GM12864 (cell line): ENCODE data around the gene MFN2.
"Not testable (repeated sequence)": the region's sequence is repeated elsewhere in the genome, so short reads cannot be mapped to it uniquely, and the experiment has no call there.

ENCODE experiments used
- DNase-seq: peaks from one replicate; pipeline ENCODE4 v3.0.0-alpha.2; 2011; ENCODE audit warnings: low read depth
- H3K4me3 ChIP-seq: 2 replicates; pipeline ENCODE4 v1.5.1; 2011; ENCODE audit warnings: mild to moderate bottlenecking, low read depth, low read length, control low read depth
- TF ChIP-seq, protein P1 (sequence below): IDR thresholded peaks from 2 replicates; pipeline ENCODE4 v1.5.1; 2011; ENCODE audit warnings: low read depth, mild to moderate bottlenecking, moderate library complexity, low read length, control low read depth, inconsistent platforms; ENCODE audit errors: missing control alignments

MFN2 gene

DNA sequence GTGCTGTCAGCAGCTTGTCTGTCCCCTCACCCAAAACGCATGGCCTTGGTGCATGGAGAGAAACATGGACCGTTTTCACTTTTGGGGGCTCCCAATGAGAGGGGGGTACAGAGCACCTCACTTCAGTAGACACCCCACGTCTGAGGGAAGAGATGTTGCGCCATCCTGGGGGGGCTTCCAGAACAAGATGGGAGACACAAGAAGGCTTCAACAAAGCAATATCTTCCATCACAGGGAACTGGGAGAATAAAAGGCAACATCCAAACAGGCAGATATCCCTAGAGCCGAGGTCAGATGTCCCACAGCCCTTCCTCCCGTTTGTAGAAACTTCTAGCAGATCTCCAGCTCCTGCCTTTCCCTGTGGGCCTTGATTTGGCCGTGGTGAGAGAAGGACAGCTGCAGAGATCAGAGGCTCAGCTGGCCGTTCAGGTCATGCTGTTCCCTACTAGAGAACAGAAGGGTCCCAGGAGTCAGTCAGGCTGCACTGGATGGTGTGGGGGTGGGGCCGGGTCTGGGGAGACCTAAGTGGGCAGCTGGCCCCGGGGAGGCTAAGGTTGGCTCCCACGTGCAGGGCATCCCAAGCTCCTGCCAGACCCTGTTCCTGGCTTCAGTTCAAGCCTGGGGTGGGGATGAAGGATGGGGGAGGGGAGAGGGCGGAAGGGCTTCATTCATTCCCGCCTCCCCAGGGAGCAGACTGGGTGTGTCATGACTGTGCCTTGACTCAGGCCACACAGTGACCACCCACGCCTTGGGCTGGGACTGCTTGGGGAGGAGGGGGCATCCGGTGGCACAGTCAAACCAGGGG, 41.3 kb upstream of the MFN2 start:
- DNase-seq: no peak
- TF ChIP-seq, protein P1, sequence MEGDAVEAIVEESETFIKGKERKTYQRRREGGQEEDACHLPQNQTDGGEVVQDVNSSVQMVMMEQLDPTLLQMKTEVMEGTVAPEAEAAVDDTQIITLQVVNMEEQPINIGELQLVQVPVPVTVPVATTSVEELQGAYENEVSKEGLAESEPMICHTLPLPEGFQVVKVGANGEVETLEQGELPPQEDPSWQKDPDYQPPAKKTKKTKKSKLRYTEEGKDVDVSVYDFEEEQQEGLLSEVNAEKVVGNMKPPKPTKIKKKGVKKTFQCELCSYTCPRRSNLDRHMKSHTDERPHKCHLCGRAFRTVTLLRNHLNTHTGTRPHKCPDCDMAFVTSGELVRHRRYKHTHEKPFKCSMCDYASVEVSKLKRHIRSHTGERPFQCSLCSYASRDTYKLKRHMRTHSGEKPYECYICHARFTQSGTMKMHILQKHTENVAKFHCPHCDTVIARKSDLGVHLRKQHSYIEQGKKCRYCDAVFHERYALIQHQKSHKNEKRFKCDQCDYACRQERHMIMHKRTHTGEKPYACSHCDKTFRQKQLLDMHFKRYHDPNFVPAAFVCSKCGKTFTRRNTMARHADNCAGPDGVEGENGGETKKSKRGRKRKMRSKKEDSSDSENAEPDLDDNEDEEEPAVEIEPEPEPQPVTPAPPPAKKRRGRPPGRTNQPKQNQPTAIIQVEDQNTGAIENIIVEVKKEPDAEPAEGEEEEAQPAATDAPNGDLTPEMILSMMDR: no peak
- H3K4me3 ChIP-seq: no peak overlapping the region

DNA sequence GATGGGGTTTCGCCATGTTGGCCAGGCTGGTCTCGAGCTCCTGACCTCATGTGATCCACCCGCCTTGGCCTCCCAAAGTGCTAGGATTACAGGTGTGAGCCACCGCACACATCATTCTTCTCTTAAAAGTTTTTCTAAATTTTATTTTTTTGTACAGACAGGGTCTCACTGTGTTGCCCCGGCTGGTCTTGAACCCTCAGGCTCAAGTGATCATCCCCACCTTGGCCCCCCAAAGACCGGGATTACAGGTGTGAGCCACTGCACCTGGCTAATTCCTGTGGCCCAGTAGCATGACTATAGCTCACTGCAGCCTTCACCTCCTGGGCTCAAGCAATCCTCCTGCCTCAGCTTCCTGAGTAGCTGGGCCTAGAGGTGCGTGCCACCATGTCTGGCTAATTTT, 40.5 kb upstream of the MFN2 start:
- not testable (repeated sequence) for H3K4me3 ChIP-seq, DNase-seq

DNA sequence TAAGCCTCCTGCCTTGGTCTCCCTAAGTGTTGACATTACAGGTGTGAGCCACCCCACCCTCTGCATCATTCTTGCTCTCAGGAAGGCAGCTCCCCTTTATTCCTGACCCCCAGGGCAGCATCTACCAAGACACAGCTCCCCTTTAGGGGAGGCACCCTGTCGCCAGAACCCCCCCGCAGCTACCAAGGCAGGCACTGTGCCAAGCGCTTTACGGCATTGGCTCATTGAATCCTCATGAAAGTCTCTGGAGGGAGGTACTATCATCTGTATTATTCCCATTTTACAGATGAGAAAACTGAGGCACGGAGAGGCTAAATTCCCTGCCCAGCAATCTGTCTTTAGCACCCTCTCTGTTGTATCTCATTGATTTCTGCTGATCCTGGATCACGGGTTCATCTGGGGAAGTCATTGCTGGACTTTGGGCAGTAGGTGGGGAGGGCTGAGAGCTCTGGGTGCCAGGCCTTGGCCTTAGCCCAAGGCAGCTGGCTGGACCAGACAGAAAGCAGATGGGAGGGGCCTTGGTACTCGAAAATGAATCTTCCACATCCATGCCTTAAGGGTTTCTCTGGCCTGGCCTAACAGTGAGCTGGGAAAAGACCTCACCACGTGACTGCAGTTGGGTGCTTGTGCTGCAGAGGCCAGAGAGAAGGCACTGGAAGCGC, 39.9 kb upstream of the MFN2 start:
- H3K4me3 ChIP-seq: no peak overlapping the region
- TF ChIP-seq, protein P1: no peak
- no peak for DNase-seq

DNA sequence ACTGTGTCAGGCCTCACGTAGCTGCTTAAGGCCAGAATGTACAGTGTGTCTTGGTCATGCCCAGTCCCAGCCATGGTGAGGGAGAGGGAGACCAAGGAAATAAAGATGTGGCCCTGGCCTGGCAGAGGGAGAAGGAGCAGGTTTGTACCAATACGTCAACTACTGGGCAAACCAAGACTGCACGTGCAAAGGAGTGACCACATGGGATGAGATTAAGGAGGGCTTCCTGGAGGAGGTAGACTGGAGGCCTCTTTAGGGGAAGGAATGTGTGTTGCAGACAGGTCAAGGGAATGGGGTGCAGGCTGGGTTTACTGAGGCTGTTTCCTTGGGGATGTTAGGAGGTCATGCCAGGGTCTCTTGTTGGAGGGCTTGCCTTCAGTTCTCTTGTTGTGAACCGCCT, 38.0 kb upstream of the MFN2 start:
- no peak overlapping the region for H3K4me3 ChIP-seq

GRCh38 chr1:11943619-11944018, 36.6 kb upstream of the MFN2 start:
- TF ChIP-seq, protein P1: no peak
- H3K4me3 ChIP-seq: no peak overlapping the region
- DNase-seq: no peak

More for the DNA sequence above, 38.0 kb upstream of the MFN2 start:
- TF ChIP-seq, protein P1: no peak
- no peak for DNase-seq

GRCh38 chr1:11944358-11944931, 35.8 kb upstream of the MFN2 start:
- H3K4me3 ChIP-seq: no peak overlapping the region
- TF ChIP-seq, protein P1: no peak
- no peak for DNase-seq

DNA sequence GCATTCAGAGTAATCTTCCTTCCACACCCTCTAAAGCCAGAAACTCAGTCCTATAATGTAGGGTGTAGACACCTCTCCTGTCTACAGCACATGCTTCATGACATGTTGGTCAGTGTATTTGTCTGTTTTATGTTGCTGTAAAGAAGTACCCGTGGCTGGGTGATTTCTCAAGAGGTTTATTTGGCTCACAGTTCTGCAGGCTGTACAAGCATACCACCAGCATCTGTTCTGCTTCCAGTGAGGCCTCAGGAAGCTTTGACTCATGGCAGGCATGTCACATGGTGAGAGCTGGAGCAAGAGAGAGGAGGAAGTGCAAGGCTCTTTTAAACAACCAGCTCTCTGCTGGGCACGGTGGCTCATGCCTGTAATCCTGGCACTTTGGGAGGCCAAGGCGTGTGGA, 33.6 kb upstream of the MFN2 start:
- TF ChIP-seq, protein P1: no peak
- no peak overlapping the region for H3K4me3 ChIP-seq
- no peak for DNase-seq
